Stimulated activated CD8-positive, alpha-beta memory T cell treated with anti-CD3 and anti-CD28 coated beads, Interleukin-4, amount 100 ng/mL, for 1 hour (primary cell): ENCODE measurements around the gene KIF1A.

Experiments
- DNase-seq, 2 donors: peaks; one replicate each; pipeline ENCODE4 v3.0.0-alpha.2; 2020; ENCODE audit warnings: low read depth in 2 of 2, low spot score in 1 of 2

The KIF1A gene

GRCh38 chr2:240737512-240737911 lies 82.5 kb downstream of the KIF1A start:
- no peak for DNase-seq

- DNase-seq = no peak
These were observed 83.5 kb downstream of the KIF1A start for GRCh38 chr2:240736281-240737250.

- DNase-seq = no peak
These were observed 84.5 kb downstream of the KIF1A start for GRCh38 chr2:240735476-240735875.

- no peak for DNase-seq
These were observed 85.3 kb downstream of the KIF1A start for GRCh38 chr2:240734756-240735155.

- no peak for DNase-seq
These were observed 86.1 kb downstream of the KIF1A start for GRCh38 chr2:240733803-240734495.

- DNase-seq = no peak
These were observed 87.0 kb downstream of the KIF1A start for GRCh38 chr2:240732911-240733622.

- no peak for DNase-seq
These were observed 87.8 kb downstream of the KIF1A start for GRCh38 chr2:240732184-240732583.

GRCh38 chr2:240731178-240731545 lies 88.9 kb downstream of the KIF1A start:
- no peak for DNase-seq

GRCh38 chr2:240730501-240731177 lies 89.4 kb downstream of the KIF1A start:
- no peak for DNase-seq

- DNase-seq = no peak
These were observed 91.2 kb downstream of the KIF1A start for GRCh38 chr2:240728827-240729226.

- no peak for DNase-seq
These were observed 91.7 kb downstream of the KIF1A start for GRCh38 chr2:240728361-240728760.

- DNase-seq = no peak
These were observed 92.1 kb downstream of the KIF1A start for GRCh38 chr2:240727913-240728312.

- DNase-seq = no peak
These were observed 92.6 kb downstream of the KIF1A start for GRCh38 chr2:240727439-240727838.

- no peak for DNase-seq
These were observed 93.1 kb downstream of the KIF1A start for GRCh38 chr2:240726876-240727275.

GRCh38 chr2:240725671-240726070 lies 94.3 kb downstream of the KIF1A start:
- no peak for DNase-seq

- no peak for DNase-seq
These were observed 94.8 kb downstream of the KIF1A start for GRCh38 chr2:240725266-240725665.

GRCh38 chr2:240724431-240724830 lies 95.6 kb downstream of the KIF1A start:
- no peak for DNase-seq

- DNase-seq = no peak
These were observed 96.2 kb downstream of the KIF1A start for GRCh38 chr2:240723851-240724250.

- no peak for DNase-seq
These were observed 97.0 kb downstream of the KIF1A start for GRCh38 chr2:240722796-240723735.

GRCh38 chr2:240722376-240722775 lies 97.6 kb downstream of the KIF1A start:
- no peak for DNase-seq
